GM10248 (cell line): ENCODE measurements around the gene YDJC.
"Not testable (repeated sequence)": the region's sequence is repeated elsewhere in the genome, so short reads cannot be mapped to it uniquely, and the experiment has no call there.

Experiments
- CTCF ChIA-PET: fragments of 300-600 bp; sonication (Branson Sonifier 250); formaldehyde crosslinking; extraction: SDS; loops from one replicate; lab custom pipeline; 2021; ENCODE audit warnings: antibody characterized with exemption; lab: Yijun Ruan, JAX
- POLR2A ChIA-PET: fragments of 350-650 bp; sonication (Branson Sonifier 250); formaldehyde crosslinking; extraction: SDS; loops from one replicate; lab custom pipeline; 2020; ENCODE audit warnings: antibody characterized with exemption; lab: Yijun Ruan, JAX
- DNase-seq: peaks from one replicate; pipeline ENCODE4 v3.0.0; 2012; ENCODE audit errors: extremely low spot score
- CTCF ChIP-seq: IDR thresholded peaks from 2 replicates; pipeline ENCODE4 v1.5.1; 2012; ENCODE audit warnings: mild to moderate bottlenecking, low read depth; ENCODE audit errors: extremely low read depth, missing control alignments, control extremely low read depth

YDJC gene

GRCh38 chr22:21622919-21623647 is 6.7 kb downstream of the YDJC start:
- CTCF ChIA-PET = interaction anchor here (1.0 to 17.3 kb wide), 4 partner anchors 16 to 30 kb away, joined by 3 to 274 read pairs (median 4); partner anchors contain the start of gene SDF2L1
- DNase-seq = no peak
- no peak for TF ChIP-seq CTCF
- POLR2A ChIA-PET = no interaction called here

- ChIA-PET POLR2A (no interaction called here), CTCF (interaction anchor here (1.2 to 17.3 kb wide), 3 partner anchors 18 to 25 kb away, joined by 3 to 274 read pairs (median 3); partner anchors contain the start of gene SDF2L1)
- no peak for TF ChIP-seq CTCF
- DNase-seq = no peak
These were observed 7.6 kb downstream of the YDJC start for GRCh38 chr22:21622011-21622918.

GRCh38 chr22:21621025-21621424 is 8.8 kb downstream of the YDJC start:
- DNase-seq = no peak
- ChIA-PET CTCF (interaction anchor here (0.9 to 2.6 kb wide), 4 partner anchors 8 to 26 kb away, joined by 3 to 15 read pairs (median 3); no protein-coding TSS in a partner anchor), POLR2A (no interaction called here)
- TF ChIP-seq CTCF = no peak

GRCh38 chr22:21617337-21617736 is 12.5 kb downstream of the YDJC start:
- CTCF ChIA-PET = interaction anchor here (1.1 to 6.6 kb wide), 8 partner anchors 8 to 51 kb away, joined by 3 to 58 read pairs (median 5); partner anchors contain the start of genes SDF2L1 and YDJC
- DNase-seq, POLR2A ChIA-PET: not testable (repeated sequence)

GRCh38 chr22:21615731-21616130 is 14.1 kb downstream of the YDJC start:
- ChIA-PET CTCF (interaction anchor here (2.3 to 6.6 kb wide), 4 partner anchors 9 to 31 kb away, joined by 6 to 58 read pairs (median 15); partner anchors contain the start of genes SDF2L1 and YDJC), POLR2A (no interaction called here)
- no peak for DNase-seq
- no peak for TF ChIP-seq CTCF

GRCh38 chr22:21613553-21614233 is 16.1 kb downstream of the YDJC start:
- POLR2A ChIA-PET = no interaction called here
- DNase-seq = no peak
- TF ChIP-seq CTCF = no peak
- CTCF ChIA-PET = interaction anchor here (0.8 to 6.6 kb wide), 7 partner anchors 7 to 32 kb away, joined by 3 to 58 read pairs (median 3); partner anchors contain the start of genes SDF2L1 and YDJC
